Measurements from ENCODE around the gene KLHL21.
"Not testable (repeated sequence)": the region's sequence is repeated elsewhere in the genome, so short reads cannot be mapped to it uniquely, and the experiment has no call there.

DNA sequence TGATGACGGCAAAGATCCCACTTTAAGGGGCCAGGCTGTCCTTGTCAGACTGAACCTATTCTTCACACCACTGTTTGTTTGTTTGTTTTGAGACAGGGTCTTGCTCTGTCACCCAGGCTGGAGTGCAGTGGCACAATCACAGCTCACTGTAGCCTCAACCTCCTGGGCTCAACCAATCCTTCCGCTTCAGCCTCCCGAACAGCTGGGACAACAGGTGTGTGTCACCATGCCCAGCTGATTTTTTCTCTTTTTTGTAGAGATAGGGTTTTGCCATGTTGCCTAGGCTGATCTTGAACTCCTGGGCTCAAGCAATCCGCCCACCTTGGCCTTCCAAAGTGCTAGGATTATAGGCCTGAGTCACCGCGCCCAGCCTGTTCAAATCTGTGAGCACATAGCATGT, 34.1 kb upstream of the KLHL21 start:
- not testable (repeated sequence) for TF ChIP-seq CTCF, EP300, POLR2A (IDR thresholded peaks at IDR 0.05)

Measured in ovary (tissue), 3 donors.